Breast epithelium (tissue), 3 donors: ENCODE results near the gene ATL3.

Experiments used
- POLR2A ChIP-seq: fragments of 450-650 bp; IDR thresholded peaks from one replicate; pipeline ENCODE4 v1.6.1; 2016; ENCODE audit warnings: antibody characterized with exemption, mild to moderate bottlenecking, moderate library complexity
- POLR2AphosphoS5 ChIP-seq, 3 donors: sonication (generic); formaldehyde crosslinking; IDR thresholded peaks; one replicate each; pipeline ENCODE4 v1.6.1; 2017; ENCODE audit warnings: antibody characterized with exemption in 3 of 3
- TF ChIP-seq, protein P1 (sequence below), 3 donors: fragments of 450-650 bp; IDR thresholded peaks; one replicate each; pipeline ENCODE4 v1.5.1; 2016 to 2017; ENCODE audit warnings: antibody characterized with exemption in 3 of 3, mild to moderate bottlenecking in 3 of 3, moderate library complexity in 3 of 3

DNA sequence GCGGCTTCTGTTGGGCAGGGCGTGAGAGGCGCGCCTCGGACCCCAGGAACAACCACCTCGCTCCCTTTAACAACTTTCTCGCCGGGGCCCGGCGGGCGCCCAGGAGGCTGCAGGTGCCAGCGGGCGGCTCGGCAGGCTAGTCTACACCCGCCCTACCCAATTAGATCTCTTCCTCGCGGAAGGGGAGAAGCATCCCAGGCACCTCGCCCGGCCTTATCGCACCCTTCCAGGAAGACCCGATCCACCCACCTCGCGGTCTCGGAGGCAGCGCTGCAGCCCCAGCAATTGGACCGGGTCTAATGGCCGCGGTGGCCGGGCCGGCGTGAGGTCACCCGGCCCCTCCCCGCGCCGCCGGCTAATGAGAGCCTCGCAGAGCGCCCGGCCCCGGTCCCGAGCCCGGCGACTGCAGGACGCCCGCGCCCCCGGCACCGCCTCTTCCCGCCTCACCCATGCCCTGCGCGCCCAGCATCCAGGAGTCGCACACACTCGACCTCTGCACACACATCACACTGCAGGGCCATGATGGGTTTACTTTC is 57.0 kb downstream of the ATL3 start, which contains the start of gene PLAAT3:
- TF ChIP-seq POLR2AphosphoS5 (IDR thresholded peaks at IDR 0.05) (peak; percentile 21 to 74 (median 54)), POLR2A (peak; percentile 62)
- TF ChIP-seq, protein P1, sequence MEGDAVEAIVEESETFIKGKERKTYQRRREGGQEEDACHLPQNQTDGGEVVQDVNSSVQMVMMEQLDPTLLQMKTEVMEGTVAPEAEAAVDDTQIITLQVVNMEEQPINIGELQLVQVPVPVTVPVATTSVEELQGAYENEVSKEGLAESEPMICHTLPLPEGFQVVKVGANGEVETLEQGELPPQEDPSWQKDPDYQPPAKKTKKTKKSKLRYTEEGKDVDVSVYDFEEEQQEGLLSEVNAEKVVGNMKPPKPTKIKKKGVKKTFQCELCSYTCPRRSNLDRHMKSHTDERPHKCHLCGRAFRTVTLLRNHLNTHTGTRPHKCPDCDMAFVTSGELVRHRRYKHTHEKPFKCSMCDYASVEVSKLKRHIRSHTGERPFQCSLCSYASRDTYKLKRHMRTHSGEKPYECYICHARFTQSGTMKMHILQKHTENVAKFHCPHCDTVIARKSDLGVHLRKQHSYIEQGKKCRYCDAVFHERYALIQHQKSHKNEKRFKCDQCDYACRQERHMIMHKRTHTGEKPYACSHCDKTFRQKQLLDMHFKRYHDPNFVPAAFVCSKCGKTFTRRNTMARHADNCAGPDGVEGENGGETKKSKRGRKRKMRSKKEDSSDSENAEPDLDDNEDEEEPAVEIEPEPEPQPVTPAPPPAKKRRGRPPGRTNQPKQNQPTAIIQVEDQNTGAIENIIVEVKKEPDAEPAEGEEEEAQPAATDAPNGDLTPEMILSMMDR (IDR thresholded peaks at IDR 0.05): no peak
